Stimulated activated CD8-positive, alpha-beta memory T cell treated with anti-CD3 and anti-CD28 coated beads, Interleukin-7, amount 100 ng/mL, for 1 hour (primary cell): Measurements from ENCODE around the gene FKBP4.

Source experiments
- DNase-seq, 2 donors: peaks; one replicate each; pipeline ENCODE4 v3.0.0-alpha.2; 2020; ENCODE audit warnings: low read depth in 2 of 2

Gene FKBP4

DNA sequence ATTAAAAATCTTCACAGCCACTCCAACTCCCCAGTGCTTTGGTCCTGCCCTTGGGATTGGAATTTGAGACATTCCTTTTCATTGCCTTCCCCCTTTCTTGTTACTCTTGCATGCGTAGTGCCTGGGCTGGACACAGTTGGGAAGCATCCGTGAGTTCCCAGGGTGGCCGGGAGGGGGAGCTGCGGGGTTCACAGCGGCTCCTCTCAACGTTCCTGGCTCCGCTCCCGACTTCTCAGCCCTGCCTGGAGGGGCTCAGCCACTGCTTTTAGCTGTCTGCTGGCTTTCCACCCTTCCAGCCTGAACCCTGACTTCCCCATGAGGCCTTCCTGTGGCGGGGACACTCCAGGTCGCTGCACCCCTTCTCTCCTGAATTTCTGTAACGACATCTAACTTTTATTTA lies 58.9 kb downstream of the FKBP4 start:
- no peak for DNase-seq
